ENCODE results near the gene HSPB1.

HSPB1 gene

GRCh38 chr7:76315364-76315763 lies 12.9 kb downstream of the HSPB1 start:
- TF ChIP-seq EZH2phosphoT487 (IDR thresholded peaks at IDR 0.05; ENCODE audit: low read depth) (no peak), CTCF (IDR thresholded peaks at IDR 0.05; ENCODE audit: low read depth, low read length) (peak; percentile 21; the same call in 1 of the 2 replicates)
- 0 out of 2 replicates have a peak, but pooled peaks cover 3% of the 10 kb centered on the region for H3K27me3 ChIP-seq (ENCODE audit: low read depth, low read length)
- H2AFZ ChIP-seq (ENCODE audit: low read depth, low read length) = no peak overlapping the region
- H3K4me2 ChIP-seq (ENCODE audit: low read length) = no peak overlapping the region
- no peak overlapping the region for H3K4me3 ChIP-seq (ENCODE audit: low read length)
- H3K36me3 ChIP-seq (replicated peaks; ENCODE audit: low read depth, low read length) = peaks cover 3% of the 10 kb centered on the region
- no peak overlapping the region for H3K9ac ChIP-seq (ENCODE audit: low read length)
- H3K27ac ChIP-seq (ENCODE audit: low read length) = no peak overlapping the region
- H3K9me3 ChIP-seq (ENCODE audit: insufficient read depth, low read length) = no peaks in the 10 kb centered on the region
- H3K79me2 ChIP-seq (ENCODE audit: low read length) = no peaks in the 10 kb centered on the region
- H4K20me1 ChIP-seq (ENCODE audit: insufficient read depth, low read length) = no peaks in the 10 kb centered on the region; the same call in 1 of the 2 replicates
- H3K4me1 ChIP-seq (ENCODE audit: low read length) = peaks cover 12% of the 10 kb centered on the region

GRCh38 chr7:76316984-76317781 lies 14.7 kb downstream of the HSPB1 start:
- Histone ChIP-seq H3K36me3 (replicated peaks; ENCODE audit: low read depth, low read length) (peaks cover 3% of the 10 kb centered on the region), H3K79me2 (ENCODE audit: low read length) (no peaks in the 10 kb centered on the region), H3K4me3 (ENCODE audit: low read length) (peak overlapping the region; percentile 85), H3K4me2 (ENCODE audit: low read length) (peak overlapping the region; percentile 98), H3K9me3 (ENCODE audit: insufficient read depth, low read length) (no peaks in the 10 kb centered on the region), H4K20me1 (ENCODE audit: insufficient read depth, low read length) (no peaks in the 10 kb centered on the region; the same call in 1 of the 2 replicates), H3K4me1 (ENCODE audit: low read length) (peaks cover 12% of the 10 kb centered on the region), H3K27me3 (ENCODE audit: low read depth, low read length) (no peaks in the 10 kb centered on the region), H3K27ac (ENCODE audit: low read length) (no peak overlapping the region), H2AFZ (ENCODE audit: low read depth, low read length) (peak overlapping the region; percentile 92), H3K9ac (ENCODE audit: low read length) (peak overlapping the region; percentile 74)
- no peak for TF ChIP-seq CTCF (IDR thresholded peaks at IDR 0.05; ENCODE audit: low read depth, low read length)
- no peak for TF ChIP-seq EZH2phosphoT487 (IDR thresholded peaks at IDR 0.05; ENCODE audit: low read depth)

GRCh38 chr7:76317782-76318487 lies 15.5 kb downstream of the HSPB1 start:
- H3K9ac ChIP-seq (ENCODE audit: low read length) = peak overlapping the region; percentile 74
- no peaks in the 10 kb centered on the region for H3K27me3 ChIP-seq (ENCODE audit: low read depth, low read length)
- H3K9me3 ChIP-seq (ENCODE audit: insufficient read depth, low read length) = no peaks in the 10 kb centered on the region
- peak overlapping the region; percentile 85 for H3K4me3 ChIP-seq (ENCODE audit: low read length)
- TF ChIP-seq CTCF (IDR thresholded peaks at IDR 0.05; ENCODE audit: low read depth, low read length) (no peak), EZH2phosphoT487 (IDR thresholded peaks at IDR 0.05; ENCODE audit: low read depth) (no peak)
- H3K79me2 ChIP-seq (ENCODE audit: low read length) = peaks cover 7% of the 10 kb centered on the region; the same call in 1 of the 2 replicates
- peaks cover 6% of the 10 kb centered on the region; the same call in 1 of the 2 replicates for H4K20me1 ChIP-seq (ENCODE audit: insufficient read depth, low read length)
- peaks cover 12% of the 10 kb centered on the region for H3K4me1 ChIP-seq (ENCODE audit: low read length)
- H2AFZ ChIP-seq (ENCODE audit: low read depth, low read length) = peak overlapping the region; percentile 92
- H3K36me3 ChIP-seq (replicated peaks; ENCODE audit: low read depth, low read length) = peaks cover 3% of the 10 kb centered on the region
- peak overlapping the region; percentile 41 for H3K27ac ChIP-seq (ENCODE audit: low read length)
- peak overlapping the region; percentile 98 for H3K4me2 ChIP-seq (ENCODE audit: low read length)
